ENCODE results near the gene RCL1.

RCL1 gene

GRCh38 chr9:4805191-4805918, 12.6 kb downstream of the RCL1 start:
- H3K4me1 ChIP-seq (ENCODE audit: low read length), result no peaks in the 10 kb centered on the region
- no peak overlapping the region for H3K9ac ChIP-seq (ENCODE audit: low read length)
- peaks cover 100% of the 10 kb centered on the region for H3K79me2 ChIP-seq (ENCODE audit: low read length)
- H2AFZ ChIP-seq (ENCODE audit: low read length), result no peak overlapping the region
- no peak overlapping the region for H3K4me2 ChIP-seq (ENCODE audit: low read depth, low read length)
- no peak for DNase-seq
- H3K27me3 ChIP-seq (replicated peaks; ENCODE audit: insufficient read depth, low read length), result no peaks in the 10 kb centered on the region
- H3K36me3 ChIP-seq (replicated peaks; ENCODE audit: insufficient read depth, low read length), result no peaks in the 10 kb centered on the region; the same call in 1 of the 2 replicates
- no peak overlapping the region for H3K4me3 ChIP-seq (ENCODE audit: low read length)
- H3K9me3 ChIP-seq (replicated peaks; ENCODE audit: insufficient read depth, low read length), result no peaks in the 10 kb centered on the region
- H3F3A ChIP-seq (ENCODE audit: insufficient read depth, low read length), result no peaks in the 10 kb centered on the region
- H3K9me2 ChIP-seq (replicated peaks; ENCODE audit: insufficient read depth, low read length), result no peaks in the 10 kb centered on the region
- TF ChIP-seq EZH2phosphoT487 (IDR thresholded peaks at IDR 0.05; ENCODE audit: low read length) (no peak), CTCF (IDR thresholded peaks at IDR 0.05; ENCODE audit: low read length) (no peak), EZH2 (optimal IDR thresholded peaks at IDR 0.05; ENCODE audit: low read depth, low read length) (no peak)
- H3K27ac ChIP-seq (ENCODE audit: low read length), result no peak overlapping the region
- H4K20me1 ChIP-seq (ENCODE audit: insufficient read depth, low read length), result no peaks in the 10 kb centered on the region

DNA sequence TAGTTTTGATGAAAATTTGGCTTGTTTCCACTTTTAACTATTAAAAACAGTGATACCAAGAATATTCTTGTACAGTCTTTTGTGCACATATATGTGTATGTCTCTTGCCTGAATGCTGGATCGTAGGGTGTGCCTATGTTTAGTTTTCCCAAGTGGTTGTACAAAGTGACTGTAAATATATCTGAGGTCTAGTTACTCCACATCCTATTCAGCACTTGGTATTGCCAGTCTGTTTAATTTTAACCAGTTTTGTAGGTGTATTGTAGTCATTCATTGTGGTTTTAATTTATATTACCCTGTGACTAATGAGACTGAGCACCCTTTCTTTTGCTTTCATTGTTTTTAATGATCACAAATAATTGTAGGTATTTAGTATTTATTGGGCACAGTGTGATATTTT, 17.8 kb downstream of the RCL1 start:
- Histone ChIP-seq H3K9me3 (replicated peaks; ENCODE audit: insufficient read depth, low read length) (no peaks in the 10 kb centered on the region), H3K4me2 (ENCODE audit: low read depth, low read length) (no peak overlapping the region), H2AFZ (ENCODE audit: low read length) (no peak overlapping the region), H3K79me2 (ENCODE audit: low read length) (peaks cover 94% of the 10 kb centered on the region), H4K20me1 (ENCODE audit: insufficient read depth, low read length) (no peaks in the 10 kb centered on the region), H3F3A (ENCODE audit: insufficient read depth, low read length) (peaks cover 22% of the 10 kb centered on the region), H3K9ac (ENCODE audit: low read length) (no peak overlapping the region), H3K36me3 (replicated peaks; ENCODE audit: insufficient read depth, low read length) (no peaks in the 10 kb centered on the region), H3K27me3 (replicated peaks; ENCODE audit: insufficient read depth, low read length) (no peaks in the 10 kb centered on the region), H3K4me1 (ENCODE audit: low read length) (peaks cover 29% of the 10 kb centered on the region), H3K4me3 (ENCODE audit: low read length) (no peak overlapping the region), H3K27ac (ENCODE audit: low read length) (no peak overlapping the region), H3K9me2 (replicated peaks; ENCODE audit: insufficient read depth, low read length) (no peaks in the 10 kb centered on the region)
- TF ChIP-seq CTCF (IDR thresholded peaks at IDR 0.05; ENCODE audit: low read length), result no peak
- no peak for TF ChIP-seq EZH2phosphoT487 (IDR thresholded peaks at IDR 0.05; ENCODE audit: low read length)
- DNase-seq, result no peak

GRCh38 chr9:4811824-4812223, 19.1 kb downstream of the RCL1 start:
- H3K36me3 ChIP-seq (replicated peaks; ENCODE audit: insufficient read depth, low read length), result no peaks in the 10 kb centered on the region

More at GRCh38 chr9:4811824-4812223, 19.1 kb downstream of the RCL1 start:
- Histone ChIP-seq H3K79me2 (ENCODE audit: low read length) (peaks cover 94% of the 10 kb centered on the region), H3K4me3 (ENCODE audit: low read length) (no peak overlapping the region), H3K9me2 (replicated peaks; ENCODE audit: insufficient read depth, low read length) (no peaks in the 10 kb centered on the region), H3F3A (ENCODE audit: insufficient read depth, low read length) (peaks cover 25% of the 10 kb centered on the region), H4K20me1 (ENCODE audit: insufficient read depth, low read length) (no peaks in the 10 kb centered on the region), H3K27me3 (replicated peaks; ENCODE audit: insufficient read depth, low read length) (no peaks in the 10 kb centered on the region), H3K4me1 (ENCODE audit: low read length) (peaks cover 36% of the 10 kb centered on the region), H3K9ac (ENCODE audit: low read length) (no peak overlapping the region), H2AFZ (ENCODE audit: low read length) (no peak overlapping the region), H3K27ac (ENCODE audit: low read length) (no peak overlapping the region), H3K9me3 (replicated peaks; ENCODE audit: insufficient read depth, low read length) (no peaks in the 10 kb centered on the region), H3K4me2 (ENCODE audit: low read depth, low read length) (no peak overlapping the region)
- no peak for DNase-seq
- no peak for TF ChIP-seq CTCF (IDR thresholded peaks at IDR 0.05; ENCODE audit: low read length)
- TF ChIP-seq EZH2 (optimal IDR thresholded peaks at IDR 0.05; ENCODE audit: low read depth, low read length), result no peak
- no peak for TF ChIP-seq EZH2phosphoT487 (IDR thresholded peaks at IDR 0.05; ENCODE audit: low read length)
